Aorta (tissue), 5 donors: ENCODE results near the gene CD2. TPM values are rescaled to one million over a fixed set of nuclear protein-coding genes. Genes with fewer than 3 reads are reported as not detected.

ENCODE experiments used
- ATAC-seq: fragments of 200-7000 bp; cut with Tn5 transposase; one replicate; pipeline ENCODE4 v1.9.1; 2022; ENCODE audit warnings: moderate library complexity; ENCODE audit not compliant: low FRiP score
- DNase-seq, 2 donors: peaks; one replicate each; pipeline ENCODE4 v3.0.0-alpha.2; 2020
- H3K27ac ChIP-seq, 2 donors: one replicate each; pipeline ENCODE4 v1.5.1; 2013; ENCODE audit warnings: low read length in 2 of 2, mild to moderate bottlenecking in 2 of 2, moderate library complexity in 2 of 2, control low read depth in 1 of 2, inconsistent platforms in 1 of 2, low read depth in 1 of 2
- H3K27me3 ChIP-seq, 2 donors: one replicate each; pipeline ENCODE4 v1.6.1; 2013; ENCODE audit warnings: control low read depth in 1 of 2, low read length in 1 of 2, mild to moderate bottlenecking in 1 of 2, moderate library complexity in 1 of 2; ENCODE audit not compliant: insufficient read depth in 2 of 2, control insufficient read depth in 1 of 2
- H3K36me3 ChIP-seq, 2 donors: one replicate each; pipeline ENCODE4 v1.6.1; 2013; ENCODE audit warnings: control low read depth in 1 of 2, low read length in 1 of 2, mild to moderate bottlenecking in 1 of 2; ENCODE audit not compliant: insufficient read depth in 2 of 2, control insufficient read depth in 1 of 2
- H3K4me1 ChIP-seq, 2 donors: one replicate each; pipeline ENCODE4 v1.6.1; 2013; ENCODE audit warnings: low read length in 2 of 2, control low read depth in 1 of 2, mild to moderate bottlenecking in 1 of 2, moderate library complexity in 1 of 2; ENCODE audit not compliant: insufficient read depth in 2 of 2, control insufficient read depth in 1 of 2
- H3K4me3 ChIP-seq, 2 donors: one replicate each; pipeline ENCODE4 v1.5.1; 2013; ENCODE audit warnings: low read length in 2 of 2, control low read depth in 1 of 2, mild to moderate bottlenecking in 1 of 2
- H3K9me3 ChIP-seq: one replicate; pipeline ENCODE4 v1.6.1; 2013; ENCODE audit warnings: mild to moderate bottlenecking, low read length; ENCODE audit not compliant: control insufficient read depth
- WGBS, 2 donors: extraction: QIAGEN DNeasy Blood & Tissue Kit; methylation state at CpG; one replicate each; pipeline ENCODE4 v1.1.7; 2013; 5-methylcytosine and 5-hydroxymethylcytosine counted together
- intact Hi-C, 2 donors: fragments of 100-400 bp; cut with DNase I; formaldehyde crosslinking; loops; one replicate each; pipeline versions ENCODE4 v1.14.2 to v1.15.0; 2022
- polyA plus RNA-seq, 2 donors: library from polyadenylated mRNA; stranded (reverse); fragments of 200-250 nt; gene quantifications; one replicate each; pipeline ENCODE4 v1.2.3, GENCODE V29; 2013
- total RNA-seq, 2 donors: library from RNA; stranded (reverse); fragmentation: NEBNext Ultra II Directional; extraction: Animal tissue kit (Norgen Biotek cat#: 25700); gene quantifications; one replicate each; pipeline ENCODE4 v1.2.1, GENCODE V29; 2021
- donor health status: healthy with polysubstance abuse.
- donor health status: Bipolar disorder and iron deficiency.
- donor health status: DM: no; HTN: no; CAD: no.
- donor health status: DM: no; HTN: no; CAD: no.
- donor health status: DM: yes; HTN: yes; CAD: no.

CD2 gene
- total and polyA plus RNA-seq, 4 donors: 0.74 to 12.0 (median 4.9) TPM

- WGBS, 2 donors: 86 to 90% methylated on average over 3 of the region's 3 CpGs
- Histone ChIP-seq H3K4me1 (no peaks in the 10 kb centered on the region), H3K4me3 (no peak overlapping the region), H3K27ac (no peak overlapping the region), H3K36me3 (no peaks in the 10 kb centered on the region), H3K27me3 (no peaks in the 10 kb centered on the region), H3K9me3 (no peaks in the 10 kb centered on the region)
- intact Hi-C loops: no loop called here
- DNase-seq (no peak), ATAC-seq (no peak)
Observed at GRCh38 chr1:116760487-116760886, 6.3 kb downstream of the CD2 start.

DNA sequence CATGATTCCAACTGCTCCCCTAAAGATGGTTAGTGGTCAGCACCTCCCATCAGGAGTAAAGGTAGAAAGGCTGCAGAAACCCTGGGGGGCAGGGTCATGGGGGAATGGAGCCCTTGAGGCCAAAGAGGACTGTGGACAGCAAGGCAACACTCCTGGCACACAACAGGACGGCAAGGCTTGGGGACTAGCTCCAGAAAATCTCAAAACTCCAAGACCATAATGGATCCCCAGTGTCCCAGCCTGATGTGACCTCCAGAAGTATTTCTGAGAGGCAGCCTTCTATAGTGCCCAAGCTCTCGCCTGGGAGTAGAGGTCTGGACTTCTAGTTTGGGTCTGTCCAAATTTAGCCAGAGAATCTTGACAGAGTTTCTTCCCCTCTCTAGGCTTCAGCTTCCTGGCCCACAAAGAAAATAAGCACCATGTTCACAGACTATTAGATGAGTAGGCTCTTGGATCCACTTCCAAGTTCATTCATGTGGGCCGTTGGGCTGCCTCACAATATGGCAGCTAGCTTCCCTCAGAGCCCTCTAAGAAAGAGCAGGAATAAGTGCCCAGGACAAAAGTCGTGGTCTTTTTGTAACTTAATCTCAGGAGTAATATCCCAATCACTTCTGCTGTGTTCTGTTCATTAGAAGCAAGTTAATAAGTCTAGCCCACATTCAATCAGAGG is 6.9 kb downstream of the CD2 start:
- no peak for DNase-seq
- Histone ChIP-seq H3K4me1 (no peaks in the 10 kb centered on the region), H3K27ac (no peak overlapping the region), H3K36me3 (no peaks in the 10 kb centered on the region), H3K27me3 (no peaks in the 10 kb centered on the region), H3K9me3 (no peaks in the 10 kb centered on the region), H3K4me3 (no peak overlapping the region)
- WGBS, 2 donors: 82 to 93% methylated on average over 4 of the region's 4 CpGs
- intact Hi-C loops: no loop called here
- ATAC-seq: no peak

DNA sequence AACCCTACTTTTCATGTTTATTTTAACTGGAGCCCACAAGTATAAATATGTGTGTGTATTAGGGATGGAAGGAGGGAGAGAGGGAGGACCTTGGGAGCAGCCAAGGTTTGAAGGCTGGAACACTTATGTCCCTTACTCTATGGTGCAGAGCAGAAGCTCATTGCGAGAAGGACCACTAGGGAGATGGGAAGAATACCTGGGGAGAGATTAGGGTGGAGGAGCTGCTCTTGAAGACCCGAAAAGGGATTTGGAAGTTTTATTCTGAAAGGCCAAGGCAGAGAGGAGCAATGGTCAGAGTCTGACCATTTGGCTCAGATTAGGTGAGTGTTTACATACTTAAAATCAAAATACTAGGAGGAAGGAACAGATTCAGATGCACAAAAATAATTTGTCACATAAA is 8.1 kb downstream of the CD2 start:
- intact Hi-C loops: no loop called here
- no peak for ATAC-seq

GRCh38 chr1:116762781-116763115 is 8.5 kb downstream of the CD2 start:
- H3K36me3 ChIP-seq: no peaks in the 10 kb centered on the region
- intact Hi-C loops: no loop called here
- no peaks in the 10 kb centered on the region for H3K27me3 ChIP-seq
- WGBS, 2 donors: 71 to 75% methylated on average over 3 of the region's 3 CpGs
- DNase-seq: no peak
- no peak overlapping the region for H3K4me3 ChIP-seq
- no peaks in the 10 kb centered on the region for H3K9me3 ChIP-seq
- no peaks in the 10 kb centered on the region for H3K4me1 ChIP-seq
- ATAC-seq: no peak
- no peak overlapping the region for H3K27ac ChIP-seq

More for the DNA sequence above, 8.1 kb downstream of the CD2 start:
- no peak overlapping the region for H3K27ac ChIP-seq
- H3K27me3 ChIP-seq: no peaks in the 10 kb centered on the region
- no peak for DNase-seq
- no peaks in the 10 kb centered on the region for H3K36me3 ChIP-seq
- 88 to 96% methylated on average over 2 of the region's 2 CpGs for WGBS, 2 donors
- no peaks in the 10 kb centered on the region for H3K4me1 ChIP-seq
- H3K4me3 ChIP-seq: no peak overlapping the region
- H3K9me3 ChIP-seq: no peaks in the 10 kb centered on the region

DNA sequence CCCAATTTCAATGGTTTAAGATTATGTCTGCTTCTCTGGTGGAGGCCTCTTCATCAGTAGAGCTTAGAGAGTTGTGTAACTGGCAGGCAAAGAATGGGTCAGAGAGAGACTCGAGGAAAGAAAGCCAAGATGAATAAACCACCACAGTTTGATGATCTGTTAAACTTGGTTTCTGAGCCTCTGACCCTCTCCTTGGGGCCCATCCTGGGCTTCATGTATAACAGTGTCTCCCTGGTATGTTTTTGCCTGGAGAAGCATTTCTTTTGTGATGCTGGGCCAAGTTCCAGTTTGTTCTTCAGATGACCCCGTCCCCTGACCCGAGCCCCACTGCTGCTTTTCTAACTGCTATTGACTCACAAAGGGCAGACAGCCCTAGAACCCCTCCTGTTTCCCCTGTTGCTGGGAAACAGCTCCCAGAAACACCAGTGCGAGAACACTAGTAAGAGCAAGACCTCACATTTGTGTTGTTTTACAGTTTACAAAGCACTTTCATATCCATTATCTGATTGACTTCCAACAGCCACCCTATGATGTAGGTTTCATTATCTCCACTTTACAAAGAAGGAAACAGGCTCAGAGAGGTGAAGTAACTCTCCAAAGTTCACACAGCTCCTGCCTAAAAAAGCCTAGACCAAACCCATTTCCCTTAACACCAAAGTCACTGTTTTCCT is 9.0 kb downstream of the CD2 start:
- intact Hi-C loops: no loop called here
- no peak overlapping the region for H3K4me3 ChIP-seq
- H3K27me3 ChIP-seq: no peaks in the 10 kb centered on the region
- no peaks in the 10 kb centered on the region for H3K9me3 ChIP-seq
- no peaks in the 10 kb centered on the region for H3K36me3 ChIP-seq
- no peak overlapping the region for H3K27ac ChIP-seq
- H3K4me1 ChIP-seq: no peaks in the 10 kb centered on the region
- no peak for DNase-seq
- WGBS, 2 donors: 67 to 68% methylated on average over 4 of the region's 4 CpGs
- no peak for ATAC-seq

- intact Hi-C loops: no loop called here
- no peaks in the 10 kb centered on the region for H3K27me3 ChIP-seq
- ATAC-seq: peak; percentile 27
- no peaks in the 10 kb centered on the region for H3K36me3 ChIP-seq
- no peak for DNase-seq
- no peaks in the 10 kb centered on the region for H3K4me1 ChIP-seq
- H3K27ac ChIP-seq: no peak overlapping the region
- no peaks in the 10 kb centered on the region for H3K9me3 ChIP-seq
- WGBS, 2 donors: 83 to 84% methylated on average over 11 of the region's 11 CpGs
- no peak overlapping the region for H3K4me3 ChIP-seq
Observed at GRCh38 chr1:116763787-116764465, 9.7 kb downstream of the CD2 start.

DNA sequence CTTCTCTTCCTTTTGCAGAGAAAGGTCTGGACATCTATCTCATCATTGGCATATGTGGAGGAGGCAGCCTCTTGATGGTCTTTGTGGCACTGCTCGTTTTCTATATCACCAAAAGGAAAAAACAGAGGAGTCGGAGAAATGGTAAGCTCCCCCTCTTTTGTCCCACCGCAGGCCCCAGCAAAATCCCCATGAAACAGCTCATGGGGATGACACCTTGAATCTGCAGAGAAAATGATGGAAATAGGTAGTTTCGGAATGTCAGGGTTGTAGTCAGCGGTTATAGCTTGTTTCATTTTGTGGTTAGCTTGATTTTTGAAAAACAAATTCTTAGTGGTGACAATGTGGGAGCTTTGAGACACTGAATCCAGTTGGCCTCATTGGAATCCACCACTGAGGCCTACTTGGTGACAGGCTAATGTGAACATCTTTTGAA is 10.3 kb downstream of the CD2 start:
- Histone ChIP-seq H3K4me3 (no peak overlapping the region), H3K27ac (no peak overlapping the region)

GRCh38 chr1:116764906-116765862 is 11.0 kb downstream of the CD2 start:
- Histone ChIP-seq H3K36me3 (no peaks in the 10 kb centered on the region), H3K27ac (no peak overlapping the region), H3K27me3 (no peaks in the 10 kb centered on the region), H3K4me1 (no peaks in the 10 kb centered on the region), H3K4me3 (no peak overlapping the region), H3K9me3 (no peaks in the 10 kb centered on the region)
- 93% methylated on average over 15 of the region's 15 CpGs for WGBS, 2 donors
- no peak for ATAC-seq
- DNase-seq: no peak
- intact Hi-C loops: no loop called here

More for the DNA sequence above, 10.3 kb downstream of the CD2 start:
- DNase-seq (no peak), ATAC-seq (no peak)
- intact Hi-C loops: no loop called here
- H3K9me3 ChIP-seq: no peaks in the 10 kb centered on the region
- H3K36me3 ChIP-seq: no peaks in the 10 kb centered on the region
- H3K4me1 ChIP-seq: no peaks in the 10 kb centered on the region
- no peaks in the 10 kb centered on the region for H3K27me3 ChIP-seq
- 94% methylated on average over 5 of the region's 5 CpGs for WGBS, 2 donors
